Suppressor macrophage treated with lipopolysaccharide for 4 hours (primary cell): ENCODE measurements around the gene SLC6A19.
"Not testable (repeated sequence)": the region's sequence is repeated elsewhere in the genome, so short reads cannot be mapped to it uniquely, and the experiment has no call there.

Source experiments
- DNase-seq: peaks from one replicate; pipeline ENCODE4 v3.0.0-alpha.2; 2020

The SLC6A19 gene

DNA sequence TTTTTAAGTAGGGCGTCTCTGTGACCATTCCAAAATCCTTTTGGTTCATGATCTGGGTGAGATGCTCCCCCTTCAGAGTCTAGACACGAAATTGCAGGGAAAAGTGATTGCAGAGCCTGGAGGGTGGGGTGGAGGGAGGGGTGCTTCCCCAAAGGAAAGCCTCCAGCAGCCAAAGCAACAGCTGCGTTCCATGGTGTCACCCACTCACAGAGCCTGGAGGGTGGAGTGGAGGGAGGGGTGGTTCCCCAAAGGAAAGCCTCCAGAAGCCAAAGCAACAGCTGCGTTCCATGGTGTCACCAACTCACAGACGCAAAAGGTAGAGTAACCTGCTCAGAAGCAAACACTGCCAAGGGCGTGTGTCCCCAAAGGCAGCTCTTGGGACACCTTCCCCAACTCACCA, 46.4 kb downstream of the SLC6A19 start:
- no peak for DNase-seq

DNA sequence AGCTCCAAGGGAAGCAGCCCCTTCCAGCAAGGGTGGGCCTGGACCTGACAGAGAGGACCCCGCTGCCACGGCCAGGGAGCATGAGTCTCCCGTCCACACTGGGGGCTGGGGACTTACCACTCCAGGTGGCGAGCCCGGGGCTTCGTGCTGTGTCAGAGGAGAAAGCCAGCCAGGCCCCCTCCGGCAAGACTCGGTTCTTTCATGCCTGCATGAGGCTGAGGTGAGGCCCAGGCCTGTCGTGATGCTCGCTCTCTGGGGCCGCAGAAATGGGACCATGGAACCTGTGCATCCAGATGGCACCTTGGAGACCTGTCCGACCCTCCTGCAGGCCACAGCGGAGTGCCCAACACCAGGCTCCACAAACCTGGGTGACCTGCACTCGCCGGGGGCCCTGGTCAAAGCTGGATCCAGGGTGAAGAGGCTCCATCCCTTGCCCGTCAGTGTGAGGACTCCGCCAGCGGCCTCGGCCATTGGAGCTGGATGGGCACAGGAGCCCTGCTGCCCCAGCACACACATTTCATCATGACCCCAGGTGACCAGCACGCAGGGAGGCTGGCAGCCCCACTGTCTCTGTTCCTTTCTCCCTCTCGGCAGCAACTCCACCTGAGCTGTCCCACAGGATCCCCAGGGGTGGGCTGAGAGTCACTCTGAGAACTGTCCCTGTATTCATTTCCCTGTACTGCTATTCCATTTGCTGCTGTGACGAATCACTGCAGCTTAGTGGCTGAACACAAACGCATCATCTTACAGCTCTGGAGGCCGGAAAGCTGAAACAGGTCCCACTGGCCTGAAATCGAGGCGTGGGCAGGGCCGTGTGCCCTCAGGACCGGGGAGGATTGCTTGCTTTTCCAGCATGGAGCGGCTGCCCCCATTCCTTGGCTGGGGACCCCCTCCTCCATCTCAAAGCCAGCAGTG, 48.2 kb downstream of the SLC6A19 start:
- DNase-seq = no peak

GRCh38 chr5:1251678-1252580, 50.5 kb downstream of the SLC6A19 start:
- DNase-seq = no peak

- DNase-seq = no peak
Measured at GRCh38 chr5:1252681-1253080, 51.3 kb downstream of the SLC6A19 start.

GRCh38 chr5:1253456-1254105, 52.2 kb downstream of the SLC6A19 start:
- no peak for DNase-seq

GRCh38 chr5:1254196-1254595, 52.8 kb downstream of the SLC6A19 start:
- DNase-seq = no peak

- DNase-seq = no peak
Measured at GRCh38 chr5:1255081-1255561, 53.7 kb downstream of the SLC6A19 start.

DNA sequence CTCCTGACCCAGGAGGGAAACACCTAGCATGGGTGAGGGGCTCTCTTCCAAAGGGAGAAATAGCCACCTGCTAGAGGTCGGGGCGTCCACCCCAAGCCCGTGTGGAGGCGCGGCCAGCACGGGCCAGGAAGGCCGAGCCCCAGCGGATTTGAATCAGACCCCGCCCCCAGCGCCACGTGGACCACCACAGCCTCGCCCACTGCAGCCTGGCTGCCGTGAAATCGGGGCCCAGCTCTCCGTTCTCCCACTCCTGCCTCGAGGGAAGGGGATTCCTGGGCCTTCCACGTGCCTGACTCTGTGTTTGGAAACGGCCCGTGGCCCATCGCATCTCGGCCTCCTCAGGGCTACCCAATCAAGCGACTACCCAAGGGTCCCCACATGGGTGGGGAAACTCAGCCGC, 55.4 kb downstream of the SLC6A19 start:
- no peak for DNase-seq

- DNase-seq = no peak
Measured at GRCh38 chr5:1257363-1257762, 56.0 kb downstream of the SLC6A19 start.

- no peak for DNase-seq
Measured at GRCh38 chr5:1257841-1258240, 56.4 kb downstream of the SLC6A19 start.

DNA sequence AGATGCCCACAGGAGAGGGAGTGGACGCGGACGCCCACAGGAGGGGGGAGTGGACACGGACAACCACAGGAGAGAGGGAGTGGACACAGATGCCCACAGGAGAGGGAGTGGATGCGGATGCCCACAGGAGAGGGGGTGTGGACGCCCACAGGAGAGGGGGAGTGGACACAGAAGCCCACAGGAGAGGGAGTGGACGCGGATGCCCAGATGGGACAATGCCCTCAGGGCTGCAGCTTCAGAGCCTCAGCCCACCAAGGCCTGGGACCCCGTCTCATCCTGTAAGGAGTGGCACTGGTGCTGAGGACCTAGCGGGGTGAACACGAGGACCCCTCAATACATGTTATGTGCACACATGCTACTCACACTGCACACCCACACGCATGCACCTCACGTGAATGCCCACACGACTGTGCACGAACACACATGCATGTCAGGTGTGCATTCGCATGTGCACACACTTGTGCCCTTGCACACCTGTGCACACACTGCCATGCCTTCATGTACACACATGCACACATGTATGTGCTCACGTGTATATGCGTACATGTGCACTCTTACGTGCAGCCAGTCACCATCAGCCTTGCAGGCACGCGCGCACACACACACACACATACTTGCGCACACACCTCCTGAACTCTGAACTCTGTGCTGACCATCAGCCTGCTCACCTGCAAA, 58.5 kb downstream of the SLC6A19 start:
- DNase-seq = no peak

DNA sequence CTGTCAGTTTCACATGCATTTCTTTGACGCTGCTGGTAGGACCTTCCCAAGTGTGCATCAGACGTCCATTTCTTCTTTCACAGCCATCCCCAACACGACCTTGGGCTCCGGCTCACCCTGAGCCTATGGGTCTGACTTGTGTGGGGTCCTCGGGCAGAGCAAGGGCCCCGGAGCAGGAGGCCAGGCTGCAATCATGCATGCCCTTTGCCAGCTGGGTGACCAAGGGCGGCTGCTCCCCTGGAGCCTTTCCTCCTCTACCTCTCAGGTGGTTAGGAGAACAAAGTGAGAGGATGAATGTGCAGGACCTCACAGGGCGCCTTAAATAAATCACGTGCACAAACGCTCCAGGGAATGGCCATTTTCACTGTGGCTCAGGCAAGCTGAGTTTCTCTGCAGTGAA, 60.2 kb downstream of the SLC6A19 start:
- no peak for DNase-seq

- no peak for DNase-seq
Measured at GRCh38 chr5:1262381-1262780, 61.0 kb downstream of the SLC6A19 start.

DNA sequence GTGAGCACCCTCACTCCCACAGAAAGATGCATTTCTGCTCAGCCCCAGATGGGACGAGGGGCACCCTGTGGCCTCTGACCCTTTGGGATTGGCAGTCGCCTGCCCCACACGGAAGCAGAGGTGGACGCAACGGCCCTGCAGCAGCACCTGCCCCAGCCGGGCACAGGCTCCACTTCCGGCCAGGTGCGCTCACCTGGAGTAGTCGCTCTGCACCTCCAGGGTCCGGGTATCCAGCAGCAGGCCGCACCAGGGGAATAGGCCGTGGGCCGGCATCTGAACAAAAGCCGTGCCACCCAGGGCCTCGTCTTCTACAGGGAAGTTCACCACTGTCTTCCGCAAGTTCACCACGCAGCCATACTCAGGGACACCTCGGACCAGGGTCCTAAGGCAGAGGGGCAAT, 62.8 kb downstream of the SLC6A19 start:
- DNase-seq = no peak

DNA sequence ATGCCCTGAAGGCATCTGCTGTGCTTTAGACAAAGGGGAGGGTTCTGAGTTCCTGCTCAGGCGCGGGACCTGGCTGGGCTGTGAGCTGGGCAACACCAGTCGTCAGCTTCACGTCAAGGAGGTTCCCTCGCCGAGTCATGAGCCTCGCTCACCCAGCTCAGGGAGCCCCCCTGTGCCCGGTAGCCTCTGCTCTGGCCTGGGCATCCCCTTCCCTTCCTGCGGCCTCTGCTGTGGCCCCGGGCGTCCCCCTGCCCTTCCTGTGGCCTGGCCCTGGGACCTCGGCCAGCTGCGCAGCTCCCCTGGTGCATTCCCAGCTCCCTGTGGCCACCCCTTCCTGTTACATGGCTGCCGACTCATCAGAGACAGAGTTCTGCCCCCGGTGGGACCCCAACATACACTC, 63.6 kb downstream of the SLC6A19 start:
- no peak for DNase-seq

DNA sequence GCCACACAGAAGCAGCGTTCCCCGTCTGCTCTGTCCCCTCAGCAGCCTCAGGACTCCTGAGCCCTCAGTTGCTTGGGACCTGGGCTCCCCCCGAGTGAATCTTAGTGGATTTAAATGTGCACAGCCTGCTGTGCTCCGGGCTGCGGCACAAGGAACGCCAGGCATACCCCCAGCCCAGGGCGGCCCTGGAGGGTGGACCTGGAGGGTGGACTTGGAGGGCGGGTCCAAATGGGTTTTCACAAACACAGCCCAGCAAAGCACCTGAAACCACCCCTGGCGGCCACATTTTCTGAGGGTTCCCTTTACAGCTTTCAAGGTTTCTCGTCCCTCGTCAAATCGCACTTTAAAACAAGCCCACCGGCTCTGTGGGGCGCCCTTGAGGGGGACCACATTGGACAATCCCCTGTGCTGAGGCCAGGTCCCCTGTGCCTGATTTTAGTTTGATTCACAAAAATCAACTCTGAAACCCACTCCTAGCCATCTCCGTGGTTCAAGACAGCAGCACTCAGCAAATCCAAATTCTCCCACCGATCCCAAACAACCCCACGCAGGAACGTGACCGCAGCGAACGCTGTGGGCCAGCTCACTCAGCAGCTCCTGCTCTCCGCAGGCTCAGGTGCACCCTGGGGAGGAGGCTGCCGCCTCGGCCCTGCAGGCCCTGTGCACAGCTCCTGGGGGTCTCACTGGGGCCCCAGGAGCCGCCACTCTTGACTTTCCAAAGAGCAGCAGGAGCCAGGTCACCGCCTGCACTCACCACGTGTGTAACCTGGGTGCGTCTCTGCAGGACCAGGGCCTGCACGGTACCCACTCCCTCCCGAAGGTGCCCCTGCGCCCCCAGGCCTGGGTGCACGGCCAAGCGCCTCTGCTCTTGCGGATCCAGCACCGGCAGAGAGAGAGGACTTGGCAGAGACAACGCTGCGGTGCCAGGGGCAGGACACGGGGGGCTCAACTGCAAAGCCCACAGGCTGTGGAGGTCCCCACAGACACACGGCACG, 64.4 kb downstream of the SLC6A19 start:
- no peak for DNase-seq

DNA sequence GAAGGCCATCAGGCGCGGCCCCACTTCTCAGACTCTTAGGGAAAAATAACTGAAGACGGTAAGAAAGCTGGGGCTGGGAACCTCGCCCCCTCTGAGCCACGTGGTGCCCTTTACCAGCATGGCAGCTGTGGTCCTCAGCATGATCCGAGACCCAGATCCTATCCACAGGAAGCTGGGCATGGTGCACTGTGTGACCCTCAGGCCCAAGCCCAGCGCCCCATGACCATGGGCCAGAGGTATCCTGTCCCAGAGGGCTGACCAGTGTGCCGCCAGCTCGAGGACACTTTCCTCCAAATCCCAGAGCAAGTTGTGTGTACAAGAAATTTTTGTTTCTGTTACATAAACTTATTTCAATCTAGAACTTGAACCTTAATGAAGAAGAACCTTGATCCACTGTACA, 65.4 kb downstream of the SLC6A19 start:
- DNase-seq = no peak

DNA sequence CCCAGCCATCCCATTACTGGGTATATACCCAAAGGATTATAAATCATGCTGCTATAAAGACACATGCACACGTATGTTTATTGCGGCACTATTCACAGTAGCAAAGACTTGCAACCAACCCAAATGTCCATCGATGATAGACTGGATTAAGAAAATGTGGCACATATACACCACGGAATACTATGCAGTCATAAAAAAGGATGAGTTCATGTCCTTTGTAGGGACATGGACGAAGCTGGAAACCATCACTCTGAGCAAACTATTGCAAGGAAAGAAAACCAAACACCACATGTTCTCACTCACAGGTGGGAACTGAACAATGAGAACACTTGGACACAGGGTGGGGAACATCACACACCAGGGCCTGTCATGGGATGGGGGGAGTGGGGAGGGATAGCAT, 66.1 kb downstream of the SLC6A19 start:
- not testable (repeated sequence) for DNase-seq

GRCh38 chr5:1268056-1268455, 66.7 kb downstream of the SLC6A19 start:
- no peak for DNase-seq

DNA sequence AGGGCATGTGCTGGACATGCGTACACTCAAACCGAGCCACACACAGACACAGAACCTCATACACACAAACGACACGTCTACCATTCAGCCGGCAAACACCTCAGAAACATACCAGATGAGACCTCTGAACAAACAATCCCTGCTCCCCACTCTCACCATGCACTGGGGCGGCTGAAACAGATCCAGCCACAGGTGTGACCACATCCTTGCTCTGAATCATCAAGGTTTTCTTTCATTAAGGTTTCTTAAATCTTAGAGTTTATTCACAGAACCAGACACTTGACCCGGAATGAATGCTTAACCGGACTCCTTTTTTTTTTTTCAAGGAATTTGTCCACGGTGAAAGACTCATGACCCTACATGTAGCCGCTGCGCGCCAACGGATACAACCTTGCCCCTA, 67.3 kb downstream of the SLC6A19 start:
- DNase-seq = no peak

GRCh38 chr5:1270426-1270825, 69.0 kb downstream of the SLC6A19 start:
- no peak for DNase-seq
